Measurements from ENCODE around the gene TMEM94.
A peak's percentile ranks its signal among the peaks of the same experiment; 100 is the strongest.

The TMEM94 gene

DNA sequence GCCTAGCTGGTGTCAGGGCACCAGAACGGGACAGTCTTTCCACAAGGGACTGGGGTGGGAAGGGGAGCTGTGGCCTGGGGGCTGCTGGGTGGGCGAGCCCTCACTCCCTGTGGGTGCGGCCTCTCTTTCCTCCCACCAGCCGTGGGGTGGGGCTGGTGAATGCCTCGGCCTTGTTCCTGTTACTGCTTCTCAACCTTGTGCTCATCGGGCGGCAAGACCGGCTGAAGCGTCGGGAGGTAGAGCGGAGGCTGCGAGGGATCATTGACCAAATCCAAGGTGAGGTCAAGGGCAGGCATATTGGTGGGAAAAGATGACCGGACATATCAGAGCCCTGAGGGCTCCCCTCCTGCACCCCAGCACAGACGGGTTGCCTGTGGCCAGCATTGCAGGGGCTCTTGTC lies 29.7 kb downstream of the TMEM94 start:
- H3K4me3 ChIP-seq, result peak overlapping the region in 8 of 10 experiments; percentile 24 to 66 (median 62); a peak in 14 of 20 replicates
- no peaks in the 10 kb centered on the region for H4K20me1 ChIP-seq
- H3K27me3 ChIP-seq, result no peaks in the 10 kb centered on the region
- peaks cover 0 to 26% (median 1%) of the 10 kb centered on the region in 11 experiments; a peak in 8 of 22 replicates for H3K36me3 ChIP-seq
- peaks cover 95 to 99% (median 97%) of the 10 kb centered on the region in 10 experiments for H3K4me1 ChIP-seq
- H3K9ac ChIP-seq, result peak overlapping the region; percentile 72 to 91 (median 80)
- H3K27ac ChIP-seq, result peak overlapping the region; percentile 79 to 98 (median 87)
- no peak for TF ChIP-seq Cebpa-rat (IDR thresholded peaks at IDR 0.05)
- H3K9me3 ChIP-seq (replicated peaks in 1 of 11), result no peaks in the 10 kb centered on the region
- peak overlapping the region; percentile 84 to 100 (median 96) for H3K4me2 ChIP-seq

- H3K9ac ChIP-seq, result peak overlapping the region; percentile 72 to 91 (median 80)
- H3K9me3 ChIP-seq (replicated peaks in 1 of 11), result no peaks in the 10 kb centered on the region
- H4K20me1 ChIP-seq, result no peaks in the 10 kb centered on the region
- no peak for TF ChIP-seq Cebpa-rat (IDR thresholded peaks at IDR 0.05)
- peaks cover 95 to 99% (median 97%) of the 10 kb centered on the region in 10 experiments for H3K4me1 ChIP-seq
- no peaks in the 10 kb centered on the region for H3K27me3 ChIP-seq
- H3K36me3 ChIP-seq, result peaks cover 0 to 34% (median 8%) of the 10 kb centered on the region in 11 experiments; a peak in 15 of 22 replicates
- peak overlapping the region; percentile 84 to 100 (median 96) for H3K4me2 ChIP-seq
- peak overlapping the region; percentile 42 to 66 (median 60); a peak in 17 of 20 replicates for H3K4me3 ChIP-seq
- peak overlapping the region; percentile 79 to 98 (median 87) for H3K27ac ChIP-seq
Observed at GRCh38 chr17:75486951-75487350, 30.5 kb downstream of the TMEM94 start.

- Histone ChIP-seq H3K9ac (peak overlapping the region; percentile 72 to 91 (median 80)), H3K9me3 (replicated peaks in 1 of 11) (no peaks in the 10 kb centered on the region), H3K4me2 (peak overlapping the region; percentile 84 to 100 (median 96)), H3K36me3 (peaks cover 1 to 40% (median 13%) of the 10 kb centered on the region in 11 experiments; a peak in 19 of 22 replicates), H3K27ac (peak overlapping the region; percentile 79 to 98 (median 87)), H3K4me1 (peaks cover 95 to 99% (median 97%) of the 10 kb centered on the region in 10 experiments), H3K4me3 (peak overlapping the region; percentile 42 to 66 (median 60)), H3K27me3 (no peaks in the 10 kb centered on the region), H4K20me1 (peaks cover 0 to 4% (median 0%) of the 10 kb centered on the region in 11 experiments; a peak in 1 of 22 replicates)
- no peak for TF ChIP-seq Cebpa-rat (IDR thresholded peaks at IDR 0.05)
Observed at GRCh38 chr17:75487351-75488070, 31.1 kb downstream of the TMEM94 start.

GRCh38 chr17:75488693-75489510 lies 32.5 kb downstream of the TMEM94 start:
- TF ChIP-seq Cebpa-rat (IDR thresholded peaks at IDR 0.05), result no peak
- H3K36me3 ChIP-seq, result peaks cover 11 to 46% (median 26%) of the 10 kb centered on the region in 11 experiments; a peak in 21 of 22 replicates
- H3K4me1 ChIP-seq, result peaks cover 88 to 99% (median 97%) of the 10 kb centered on the region in 10 experiments
- H3K9ac ChIP-seq, result peak overlapping the region; percentile 72 to 91 (median 80)
- peak overlapping the region; percentile 42 to 66 (median 60) for H3K4me3 ChIP-seq
- H3K4me2 ChIP-seq, result peak overlapping the region; percentile 84 to 100 (median 96)
- H4K20me1 ChIP-seq, result peaks cover 0 to 17% (median 0%) of the 10 kb centered on the region in 11 experiments; a peak in 3 of 22 replicates
- peak overlapping the region; percentile 79 to 98 (median 87) for H3K27ac ChIP-seq
- no peaks in the 10 kb centered on the region for H3K27me3 ChIP-seq
- H3K9me3 ChIP-seq (replicated peaks in 1 of 11), result no peaks in the 10 kb centered on the region

- no peak for TF ChIP-seq Cebpa-rat (IDR thresholded peaks at IDR 0.05)
- H3K9me3 ChIP-seq (replicated peaks in 1 of 11), result no peaks in the 10 kb centered on the region
- peaks cover 85 to 100% (median 99%) of the 10 kb centered on the region in 10 experiments for H3K4me1 ChIP-seq
- peak overlapping the region; percentile 84 to 100 (median 96) for H3K4me2 ChIP-seq
- peaks cover 0 to 17% (median 0%) of the 10 kb centered on the region in 11 experiments; a peak in 3 of 22 replicates for H4K20me1 ChIP-seq
- no peaks in the 10 kb centered on the region for H3K27me3 ChIP-seq
- peak overlapping the region; percentile 64 to 91 (median 80); a peak in 20 of 22 replicates for H3K9ac ChIP-seq
- peak overlapping the region; percentile 42 to 66 (median 60); a peak in 17 of 20 replicates for H3K4me3 ChIP-seq
- peak overlapping the region; percentile 55 to 98 (median 87); a peak in 21 of 22 replicates for H3K27ac ChIP-seq
- peaks cover 16 to 52% (median 32%) of the 10 kb centered on the region in 11 experiments; a peak in 21 of 22 replicates for H3K36me3 ChIP-seq
Observed at GRCh38 chr17:75489511-75489955, 33.1 kb downstream of the TMEM94 start.

DNA sequence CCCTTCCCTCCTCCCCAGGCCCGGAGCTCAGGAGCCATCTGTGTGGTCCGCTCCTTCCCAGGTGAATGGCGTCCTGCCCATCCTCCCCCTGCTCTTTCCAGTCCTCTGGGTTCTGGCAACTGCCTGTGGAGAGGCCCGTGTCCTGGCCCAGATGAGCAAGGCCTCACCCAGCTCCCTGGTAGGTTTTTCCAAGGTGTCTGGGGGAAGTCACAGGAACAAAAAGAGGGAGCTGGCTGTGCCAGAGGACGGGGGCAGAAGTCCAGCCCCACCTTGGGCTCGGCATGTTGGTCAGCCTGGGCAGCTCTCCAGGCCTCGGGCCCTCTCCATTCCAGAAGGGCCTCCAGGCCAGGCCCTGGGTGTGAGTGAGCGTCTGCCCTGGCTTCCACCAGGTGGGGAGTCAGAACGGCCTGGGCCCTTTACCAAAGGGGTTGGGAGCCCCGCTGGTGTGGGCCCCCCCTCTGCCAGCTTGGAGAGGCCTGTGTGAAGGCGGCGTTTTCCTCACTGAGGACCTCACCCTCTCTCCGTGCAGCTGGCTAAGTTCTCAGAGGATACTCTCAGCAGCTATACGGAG lies 33.8 kb downstream of the TMEM94 start:
- Histone ChIP-seq H3K36me3 (peaks cover 23 to 59% (median 39%) of the 10 kb centered on the region in 11 experiments), H3K4me1 (peaks cover 78 to 100% (median 97%) of the 10 kb centered on the region in 10 experiments), H3K9me3 (replicated peaks in 1 of 11) (no peaks in the 10 kb centered on the region), H3K4me3 (peak overlapping the region in 9 of 10 experiments; percentile 26 to 66 (median 60); a peak in 17 of 20 replicates), H3K4me2 (peak overlapping the region; percentile 84 to 100 (median 96)), H4K20me1 (peaks cover 0 to 17% (median 0%) of the 10 kb centered on the region in 11 experiments; a peak in 3 of 22 replicates), H3K27me3 (no peaks in the 10 kb centered on the region), H3K27ac (peak overlapping the region; percentile 55 to 98 (median 87)), H3K9ac (peak overlapping the region; percentile 64 to 91 (median 78))
- no peak for TF ChIP-seq Cebpa-rat (IDR thresholded peaks at IDR 0.05)

DNA sequence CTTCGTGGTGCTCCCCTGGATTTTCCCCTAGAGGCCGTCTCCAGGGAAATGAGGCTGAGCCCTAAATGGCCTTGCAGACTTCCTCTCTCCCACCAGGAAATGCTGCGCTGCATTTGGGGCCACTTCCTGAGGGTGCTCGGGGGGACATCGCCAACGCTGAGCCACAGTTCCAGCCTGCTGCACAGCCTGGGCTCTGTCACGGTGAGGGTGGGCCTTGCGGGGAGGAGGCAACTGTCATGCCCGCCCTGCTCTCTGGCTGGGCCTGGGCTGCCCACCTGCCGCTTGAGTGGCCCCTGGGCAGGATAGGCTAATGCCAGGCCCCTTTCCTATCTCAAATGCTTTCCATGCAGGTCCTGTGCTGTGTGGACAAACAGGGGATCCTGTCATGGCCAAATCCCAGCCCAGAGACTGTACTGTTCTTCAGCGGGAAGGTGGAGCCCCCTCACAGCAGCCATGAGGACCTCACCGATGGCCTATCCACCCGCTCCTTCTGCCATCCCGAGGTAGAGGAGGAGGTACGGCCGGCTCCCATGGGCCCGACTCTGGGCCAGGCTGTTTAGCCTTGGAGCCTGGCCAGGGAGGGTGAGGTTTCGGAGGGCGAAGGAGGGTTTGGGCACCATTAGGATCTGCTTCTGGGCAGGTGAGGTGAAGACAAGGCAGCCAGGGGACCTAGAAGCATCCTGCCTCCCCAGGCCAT lies 34.7 kb downstream of the TMEM94 start:
- H3K36me3 ChIP-seq, result peaks cover 32 to 64% (median 48%) of the 10 kb centered on the region in 11 experiments
- H3K4me1 ChIP-seq, result peaks cover 70 to 100% (median 97%) of the 10 kb centered on the region in 10 experiments
- no peaks in the 10 kb centered on the region for H3K27me3 ChIP-seq
- peak overlapping the region; percentile 55 to 98 (median 87); a peak in 21 of 22 replicates for H3K27ac ChIP-seq
- H3K4me2 ChIP-seq, result peak overlapping the region; percentile 84 to 100 (median 96)
- peak overlapping the region; percentile 64 to 91 (median 78); a peak in 21 of 22 replicates for H3K9ac ChIP-seq
- no peak for TF ChIP-seq Cebpa-rat (IDR thresholded peaks at IDR 0.05)
- peaks cover 0 to 23% (median 0%) of the 10 kb centered on the region in 11 experiments; a peak in 3 of 22 replicates for H4K20me1 ChIP-seq
- no peaks in the 10 kb centered on the region for H3K9me3 ChIP-seq (replicated peaks in 1 of 11)
- peak overlapping the region in 9 of 10 experiments; percentile 0 to 66 (median 60); a peak in 17 of 20 replicates for H3K4me3 ChIP-seq
